Type B pancreatic cell (in vitro differentiated cells): ENCODE measurements around the gene MAP3K21. TPM values are rescaled to one million over a fixed set of nuclear protein-coding genes. Genes with fewer than 3 reads are reported as not detected.

Source experiments
- DNase-seq: peaks from one replicate; pipeline ENCODE4 v3.0.0; 2021; ENCODE audit warnings: mixed read lengths; ENCODE audit not compliant: unreplicated experiment; ENCODE audit errors: extremely low spot score
- H3K27ac Mint-ChIP-seq: 2 replicates; pipeline ENCODE4 v1.8.0; 2021; ENCODE audit warnings: mild to moderate bottlenecking, mixed read lengths
- H3K27me3 Mint-ChIP-seq: 2 replicates; pipeline ENCODE4 v1.8.0; 2021; ENCODE audit warnings: mixed read lengths
- H3K36me3 Mint-ChIP-seq: 2 replicates; pipeline ENCODE4 v1.8.0; 2021; ENCODE audit warnings: mixed read lengths
- H3K4me1 Mint-ChIP-seq: one replicate; pipeline ENCODE4 v1.8.0; 2021; ENCODE audit warnings: mixed read lengths; ENCODE audit not compliant: unreplicated experiment
- H3K4me3 Mint-ChIP-seq: 2 replicates; pipeline ENCODE4 v1.8.0; 2021; ENCODE audit warnings: mild to moderate bottlenecking, mixed read lengths
- H3K9me3 Mint-ChIP-seq: 2 replicates; pipeline ENCODE4 v1.8.0; 2021; ENCODE audit warnings: mixed read lengths
- total RNA-seq: library from RNA; stranded (reverse); gene quantifications from 2 replicates; pipeline ENCODE4 v1.2.1, GENCODE V29; 2021; ENCODE audit warnings: low replicate concordance
- TF ChIP-seq, protein P1 (sequence below): fragments of 200-600 bp; sonication (generic); conservative IDR thresholded peaks from 2 replicates; pipeline ENCODE4 v1.5.0; 2021; ENCODE audit warnings: antibody characterized with exemption, mild to moderate bottlenecking

MAP3K21 gene
- total RNA-seq, 1 donor from 2014 or later, result 6.4 TPM

DNA sequence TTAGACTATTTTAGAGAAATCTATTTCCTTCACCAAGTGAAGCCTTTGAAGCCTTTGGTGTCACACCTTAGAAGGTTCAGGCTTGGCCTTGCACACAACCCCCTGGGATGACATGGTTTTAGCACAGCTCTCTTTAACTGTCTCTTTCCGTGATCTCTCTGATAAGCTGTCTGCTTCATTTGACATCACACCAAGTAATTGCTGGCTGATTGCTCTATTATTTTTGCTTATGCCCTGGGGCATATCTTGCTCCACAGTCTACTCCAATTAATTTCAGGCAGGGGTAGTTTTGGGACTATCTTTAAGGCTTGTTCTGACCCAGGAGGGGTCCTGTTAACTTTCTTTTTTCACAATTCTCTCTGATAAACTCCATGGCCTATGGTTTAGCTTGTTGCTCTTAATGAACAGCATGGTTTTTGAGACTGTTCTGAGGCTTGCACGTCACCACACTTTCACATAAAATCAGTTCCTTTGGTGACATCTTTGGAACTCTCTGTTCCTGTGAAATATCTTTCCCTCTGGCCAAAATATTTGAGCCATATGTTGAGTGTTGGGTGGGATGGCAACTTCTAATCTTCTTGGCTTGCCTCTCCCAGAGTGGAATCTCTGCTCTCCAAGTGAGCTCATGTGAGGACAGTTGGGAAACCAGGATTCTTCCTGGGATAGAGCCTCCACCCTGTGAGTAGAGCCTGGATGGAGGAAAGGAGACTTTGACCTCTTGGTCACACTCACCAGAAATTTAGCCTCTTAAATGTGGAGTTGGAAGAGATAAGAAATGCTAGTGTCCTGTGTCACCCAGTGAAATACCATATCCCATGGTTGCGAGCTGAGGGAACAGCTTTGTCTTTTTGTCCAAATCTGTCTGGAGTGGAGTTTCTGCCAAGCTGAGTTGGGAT is 63.6 kb downstream of the MAP3K21 start:
- Mint-ChIP-seq H3K9me3 (no peaks in the 10 kb centered on the region), H3K27me3 (peaks cover 8% of the 10 kb centered on the region), H3K4me1 (peaks cover 16% of the 10 kb centered on the region), H3K4me3 (no peak overlapping the region), H3K27ac (no peak overlapping the region), H3K36me3 (no peaks in the 10 kb centered on the region)
- TF ChIP-seq, protein P1, sequence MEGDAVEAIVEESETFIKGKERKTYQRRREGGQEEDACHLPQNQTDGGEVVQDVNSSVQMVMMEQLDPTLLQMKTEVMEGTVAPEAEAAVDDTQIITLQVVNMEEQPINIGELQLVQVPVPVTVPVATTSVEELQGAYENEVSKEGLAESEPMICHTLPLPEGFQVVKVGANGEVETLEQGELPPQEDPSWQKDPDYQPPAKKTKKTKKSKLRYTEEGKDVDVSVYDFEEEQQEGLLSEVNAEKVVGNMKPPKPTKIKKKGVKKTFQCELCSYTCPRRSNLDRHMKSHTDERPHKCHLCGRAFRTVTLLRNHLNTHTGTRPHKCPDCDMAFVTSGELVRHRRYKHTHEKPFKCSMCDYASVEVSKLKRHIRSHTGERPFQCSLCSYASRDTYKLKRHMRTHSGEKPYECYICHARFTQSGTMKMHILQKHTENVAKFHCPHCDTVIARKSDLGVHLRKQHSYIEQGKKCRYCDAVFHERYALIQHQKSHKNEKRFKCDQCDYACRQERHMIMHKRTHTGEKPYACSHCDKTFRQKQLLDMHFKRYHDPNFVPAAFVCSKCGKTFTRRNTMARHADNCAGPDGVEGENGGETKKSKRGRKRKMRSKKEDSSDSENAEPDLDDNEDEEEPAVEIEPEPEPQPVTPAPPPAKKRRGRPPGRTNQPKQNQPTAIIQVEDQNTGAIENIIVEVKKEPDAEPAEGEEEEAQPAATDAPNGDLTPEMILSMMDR, result no peak
- no peak for DNase-seq

DNA sequence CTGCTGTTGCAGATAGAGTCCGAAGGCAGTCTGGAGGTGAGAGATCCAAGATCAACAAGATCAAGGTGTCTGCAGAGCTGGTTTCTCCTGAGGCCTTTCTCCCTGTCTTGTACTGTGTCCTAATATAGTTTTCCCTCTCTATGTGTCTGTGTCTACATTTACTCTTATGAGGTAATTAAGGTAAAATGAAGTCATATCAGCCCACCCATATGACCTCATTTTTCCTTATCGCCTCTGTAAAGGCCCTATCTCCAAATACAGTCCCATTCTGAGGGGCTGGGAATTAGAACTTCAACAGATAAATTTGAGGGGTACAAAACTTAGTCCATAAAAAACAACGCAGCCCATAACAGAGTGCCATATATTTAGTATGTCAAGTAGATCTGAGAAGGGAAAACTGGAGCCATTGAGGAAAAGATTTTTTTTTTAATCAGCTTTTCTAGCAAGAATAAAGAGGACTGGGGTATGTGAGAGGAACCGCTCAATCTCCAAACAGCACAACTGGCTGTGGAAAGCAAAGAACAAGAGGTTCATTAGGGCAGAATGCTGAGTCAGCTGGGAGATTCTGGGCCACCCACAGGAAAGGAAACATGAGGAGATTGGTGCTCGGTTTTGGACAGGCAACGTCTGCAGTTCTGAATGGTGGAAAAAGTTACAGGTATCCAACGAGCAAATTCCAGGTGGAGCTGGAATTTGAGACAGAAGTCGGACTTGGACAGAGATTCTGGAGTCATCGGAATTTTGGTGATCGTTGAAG is 65.7 kb downstream of the MAP3K21 start:
- Mint-ChIP-seq H3K4me1 (peaks cover 16% of the 10 kb centered on the region), H3K9me3 (no peaks in the 10 kb centered on the region), H3K27me3 (peaks cover 13% of the 10 kb centered on the region), H3K4me3 (no peak overlapping the region), H3K27ac (no peak overlapping the region), H3K36me3 (no peaks in the 10 kb centered on the region)
- TF ChIP-seq, protein P1, result no peak
- no peak for DNase-seq

DNA sequence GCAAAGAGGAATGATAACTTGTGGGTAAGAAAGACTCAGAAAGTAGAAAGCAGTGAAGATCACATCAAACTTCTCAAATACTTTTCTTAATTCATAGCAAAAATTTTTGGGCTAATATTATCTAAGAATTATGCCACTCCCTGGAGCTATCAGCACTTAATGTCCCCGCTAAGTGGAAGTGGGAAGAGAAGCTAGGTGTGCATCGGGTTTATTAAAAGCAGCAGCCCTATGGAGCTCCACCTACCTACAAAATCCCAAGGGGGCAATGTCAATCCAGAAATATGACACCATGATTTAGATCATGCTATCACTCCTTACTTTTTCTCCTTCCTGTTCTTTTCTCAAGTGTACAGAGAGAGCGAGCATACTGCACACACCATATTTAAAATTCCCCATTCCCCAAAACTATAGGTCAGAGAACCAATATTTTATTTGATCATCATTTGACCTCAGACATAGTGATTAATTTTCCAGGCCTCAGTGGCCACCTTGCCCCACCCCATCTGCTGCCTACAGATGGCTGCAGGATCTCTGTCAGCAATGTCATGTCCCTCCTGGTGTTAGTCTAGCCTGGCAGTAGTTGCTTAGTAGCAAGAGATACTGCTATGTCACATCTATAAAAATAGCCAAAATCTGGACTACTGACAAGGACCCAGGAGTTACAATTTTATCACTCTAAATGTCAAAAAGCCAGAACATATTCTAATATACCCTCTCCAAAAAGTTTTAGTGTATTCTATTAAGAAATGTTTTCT is 66.6 kb downstream of the MAP3K21 start:
- H3K27me3 Mint-ChIP-seq, result peaks cover 13% of the 10 kb centered on the region
- H3K36me3 Mint-ChIP-seq, result no peaks in the 10 kb centered on the region
- peaks cover 16% of the 10 kb centered on the region for H3K4me1 Mint-ChIP-seq
- no peak for DNase-seq
- no peaks in the 10 kb centered on the region for H3K9me3 Mint-ChIP-seq
- H3K4me3 Mint-ChIP-seq, result no peak overlapping the region
- no peak overlapping the region for H3K27ac Mint-ChIP-seq
- TF ChIP-seq, protein P1, result no peak

DNA sequence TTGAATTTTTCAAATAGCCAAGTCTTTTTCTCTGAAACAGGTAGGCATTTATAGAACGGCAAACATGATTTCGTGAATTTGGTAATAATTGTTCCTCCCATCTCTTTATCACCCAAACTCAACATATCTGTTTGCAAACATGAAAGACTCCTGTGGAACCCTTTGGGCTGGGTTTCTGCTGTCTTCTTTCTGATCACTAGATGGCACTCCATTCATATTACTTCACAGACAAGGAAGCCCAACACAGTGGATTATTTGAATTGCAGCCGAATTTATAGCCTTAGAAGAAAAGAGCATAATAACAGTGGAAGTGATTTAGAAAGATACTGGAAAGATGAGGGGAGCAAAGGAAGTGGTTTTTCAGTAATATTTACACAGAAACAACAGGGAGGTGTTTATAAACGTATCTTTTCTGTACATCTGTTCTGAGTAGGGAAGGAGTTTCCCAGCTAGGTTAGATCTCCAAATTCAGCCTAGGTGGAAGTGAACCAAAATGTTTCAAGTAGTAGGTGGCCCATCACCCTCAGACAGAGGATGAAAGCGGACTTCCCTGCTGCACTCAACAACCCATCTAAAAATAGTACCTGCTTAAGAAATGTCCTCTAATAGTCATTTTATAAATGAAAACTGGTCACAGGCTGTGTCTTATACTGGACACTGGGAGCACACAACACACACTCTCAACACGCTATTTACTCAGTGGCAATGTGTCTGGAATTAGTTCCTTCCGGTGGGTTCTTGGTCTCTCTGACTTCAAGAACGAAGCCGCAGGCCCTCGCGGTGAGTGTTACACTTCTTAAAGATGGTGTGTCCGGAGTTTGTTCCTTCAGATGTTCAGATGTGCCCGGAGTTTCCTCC is 67.6 kb downstream of the MAP3K21 start:
- Mint-ChIP-seq H3K4me1 (peaks cover 16% of the 10 kb centered on the region), H3K36me3 (no peaks in the 10 kb centered on the region), H3K4me3 (no peak overlapping the region), H3K9me3 (no peaks in the 10 kb centered on the region), H3K27ac (no peak overlapping the region), H3K27me3 (peaks cover 13% of the 10 kb centered on the region)
- no peak for DNase-seq
- TF ChIP-seq, protein P1, result peak; percentile 85
